IgD-negative memory B cell (primary cell): Measurements from ENCODE around the gene CCDC15. TPM values are rescaled to one million over a fixed set of nuclear protein-coding genes. Genes with fewer than 3 reads are reported as not detected.

Source experiments
- H3K27ac Mint-ChIP-seq, 3 donors: one replicate each; pipeline ENCODE4 v1.8.0; 2020 to 2022; ENCODE audit warnings: mild to moderate bottlenecking in 3 of 3, mixed read lengths in 3 of 3, moderate library complexity in 1 of 3
- H3K27me3 Mint-ChIP-seq: one replicate; pipeline ENCODE4 v1.8.0; 2021; ENCODE audit warnings: mixed read lengths
- H3K36me3 Mint-ChIP-seq: one replicate; pipeline ENCODE4 v1.8.0; 2020; ENCODE audit warnings: mild to moderate bottlenecking, mixed read lengths
- H3K4me1 Mint-ChIP-seq, 3 donors: one replicate each; pipeline ENCODE4 v1.8.0; 2020 to 2022; ENCODE audit warnings: mixed read lengths in 3 of 3, mild to moderate bottlenecking in 1 of 3
- H3K4me3 Mint-ChIP-seq, 4 donors: one replicate each; pipeline ENCODE4 v1.8.0; 2020 to 2022; ENCODE audit warnings: mild to moderate bottlenecking in 4 of 4, mixed read lengths in 4 of 4, moderate library complexity in 3 of 4
- H3K9me3 Mint-ChIP-seq, 3 donors: one replicate each; pipeline ENCODE4 v1.8.0; 2020 to 2021; ENCODE audit warnings: mixed read lengths in 3 of 3, mild to moderate bottlenecking in 1 of 3
- polyA plus RNA-seq: library from polyadenylated mRNA; unstranded; fragments of 300-500 nt; fragmentation: Illumina TruSeq; gene quantifications from one replicate; pipeline ENCODE4 v1.2.3, GENCODE V29; 2021

CCDC15 gene
- polyA plus RNA-seq, 1 donor from 2014 or later, result 0.79 TPM

DNA sequence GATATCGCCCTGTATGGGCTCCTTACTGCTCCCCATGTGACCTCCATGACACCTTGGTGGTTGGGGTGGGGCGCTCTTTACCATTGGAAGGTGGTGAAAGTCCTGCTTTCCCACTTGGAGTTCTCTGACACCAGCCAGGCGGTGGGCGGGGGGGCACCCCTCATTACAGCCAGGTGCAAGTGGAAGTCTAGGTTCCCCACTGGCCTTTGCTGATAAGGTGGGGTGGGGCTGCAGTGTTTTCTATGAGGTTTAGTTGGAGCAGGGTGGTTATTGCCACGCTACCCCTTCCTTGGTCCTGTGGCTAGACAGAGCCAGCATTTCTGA is 103.7 kb downstream of the CCDC15 start:
- no peak overlapping the region for H3K27ac Mint-ChIP-seq
- peaks cover 0 to 5% (median 0%) of the 10 kb centered on the region in 3 donors for H3K4me1 Mint-ChIP-seq
- peaks cover 2% of the 10 kb centered on the region for H3K27me3 Mint-ChIP-seq
- H3K36me3 Mint-ChIP-seq, result peaks cover 2% of the 10 kb centered on the region
- no peak overlapping the region for H3K4me3 Mint-ChIP-seq
- no peaks in the 10 kb centered on the region for H3K9me3 Mint-ChIP-seq

DNA sequence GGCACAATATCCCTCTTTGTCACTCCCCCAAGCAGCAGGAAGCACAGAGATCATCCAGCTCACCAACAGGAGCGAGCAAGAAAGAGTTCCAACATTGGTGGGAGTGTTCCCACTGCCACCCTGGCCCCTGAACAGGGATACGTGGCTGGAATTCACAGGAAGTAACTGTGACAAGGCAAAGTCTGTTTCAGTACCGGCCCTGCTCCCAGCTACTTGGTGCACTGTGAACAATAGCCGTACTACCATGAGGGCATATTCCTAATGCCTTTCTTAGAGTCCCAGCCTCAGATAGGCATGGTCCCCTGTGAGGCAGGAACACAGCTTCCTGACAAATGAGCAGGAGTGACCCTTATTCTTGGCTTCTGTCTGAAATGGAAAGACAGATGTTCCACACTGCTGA is 107.3 kb downstream of the CCDC15 start:
- Mint-ChIP-seq H3K27ac (peak overlapping the region in 1 of 3 donors; percentile 60), H3K27me3 (peaks cover 2% of the 10 kb centered on the region), H3K4me1 (peaks cover 11 to 20% (median 17%) of the 10 kb centered on the region in 3 donors), H3K4me3 (peak overlapping the region in 1 of 4 donors; percentile 92), H3K9me3 (no peaks in the 10 kb centered on the region), H3K36me3 (no peaks in the 10 kb centered on the region)

DNA sequence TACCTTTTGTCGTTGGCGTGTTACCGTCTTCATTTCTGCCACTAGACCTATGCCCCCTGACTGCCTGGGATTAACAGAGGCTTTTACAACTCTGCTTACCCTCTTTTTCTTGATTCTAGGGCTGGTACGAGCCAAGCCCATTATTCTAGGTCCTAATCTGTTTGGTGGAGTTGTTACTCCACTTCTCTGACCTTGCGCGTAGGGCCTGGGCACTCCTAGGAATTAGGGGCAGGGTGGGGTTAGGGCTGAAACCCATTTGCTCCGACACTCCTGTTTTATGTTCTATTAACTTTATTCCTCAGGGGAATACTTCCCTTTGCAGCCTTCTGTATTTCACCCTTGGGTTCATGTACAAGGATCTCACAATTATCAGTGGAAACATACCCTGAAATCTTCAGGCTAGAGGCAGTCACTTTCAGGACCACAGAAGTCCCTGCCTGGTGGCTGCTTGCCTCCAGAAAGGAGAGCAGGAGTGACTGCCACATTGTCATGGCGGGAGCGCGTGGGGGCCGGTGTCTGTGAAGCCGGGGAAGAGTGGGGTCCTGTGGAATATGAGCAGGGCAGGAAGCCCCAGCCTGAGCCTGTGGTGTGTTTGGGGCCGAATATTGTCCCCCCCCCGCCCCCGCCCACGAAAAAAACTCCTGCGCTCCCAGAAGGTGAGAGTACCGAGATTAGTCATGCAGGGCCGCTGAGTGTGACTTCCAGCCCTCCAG is 108.4 kb downstream of the CCDC15 start:
- no peaks in the 10 kb centered on the region for H3K36me3 Mint-ChIP-seq

DNA sequence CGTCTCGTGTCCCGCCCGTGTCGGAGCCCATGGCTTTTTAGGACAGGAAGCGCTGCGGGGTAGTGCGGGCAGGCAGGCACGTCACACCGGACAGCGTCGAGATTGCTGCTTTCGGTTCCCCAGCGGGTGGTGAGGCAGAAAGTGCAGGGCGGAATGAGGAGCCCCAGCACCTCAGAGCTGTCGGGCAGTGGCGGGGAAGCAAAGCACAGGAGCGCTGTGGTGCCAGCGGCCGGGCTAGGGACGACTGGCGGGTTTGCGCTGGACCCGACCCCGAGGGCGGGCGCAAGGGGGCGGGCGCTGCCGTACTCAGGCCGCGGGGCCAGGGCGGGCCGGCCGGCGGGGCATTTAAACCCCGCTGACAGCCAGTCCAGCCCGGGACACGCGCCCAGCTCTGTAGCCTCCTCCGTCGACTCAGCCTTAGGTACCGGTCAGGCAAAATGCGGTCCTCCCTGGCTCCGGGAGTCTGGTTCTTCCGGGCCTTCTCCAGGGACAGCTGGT is 109.0 kb downstream of the CCDC15 start, which contains the start of gene SLC37A2:
TSS of gene SLC37A2 (plus strand) at position 375 of the 498 bp plus-strand sequence. CDS start at position 438, 63 bp downstream.
- peak within 1 kb of the TSS; percentile 88 to 91 (median 91) for H3K27ac Mint-ChIP-seq
- H3K27me3 Mint-ChIP-seq, result peaks cover 2% of the 10 kb centered on the region
- peaks cover 11 to 20% (median 17%) of the 10 kb centered on the region in 3 donors for H3K4me1 Mint-ChIP-seq
- H3K4me3 Mint-ChIP-seq, result peak within 1 kb of the TSS; percentile 84 to 94 (median 92)
- no peaks in the 10 kb centered on the region for H3K9me3 Mint-ChIP-seq
- H3K36me3 Mint-ChIP-seq, result no peaks in the 10 kb centered on the region

More for the DNA sequence above, 108.4 kb downstream of the CCDC15 start:
- H3K9me3 Mint-ChIP-seq, result no peaks in the 10 kb centered on the region
- H3K27ac Mint-ChIP-seq, result peak overlapping the region; percentile 88 to 91 (median 91)
- H3K4me1 Mint-ChIP-seq, result peaks cover 11 to 20% (median 17%) of the 10 kb centered on the region in 3 donors
- H3K27me3 Mint-ChIP-seq, result peaks cover 2% of the 10 kb centered on the region
- H3K4me3 Mint-ChIP-seq, result peak overlapping the region; percentile 84 to 94 (median 92)

DNA sequence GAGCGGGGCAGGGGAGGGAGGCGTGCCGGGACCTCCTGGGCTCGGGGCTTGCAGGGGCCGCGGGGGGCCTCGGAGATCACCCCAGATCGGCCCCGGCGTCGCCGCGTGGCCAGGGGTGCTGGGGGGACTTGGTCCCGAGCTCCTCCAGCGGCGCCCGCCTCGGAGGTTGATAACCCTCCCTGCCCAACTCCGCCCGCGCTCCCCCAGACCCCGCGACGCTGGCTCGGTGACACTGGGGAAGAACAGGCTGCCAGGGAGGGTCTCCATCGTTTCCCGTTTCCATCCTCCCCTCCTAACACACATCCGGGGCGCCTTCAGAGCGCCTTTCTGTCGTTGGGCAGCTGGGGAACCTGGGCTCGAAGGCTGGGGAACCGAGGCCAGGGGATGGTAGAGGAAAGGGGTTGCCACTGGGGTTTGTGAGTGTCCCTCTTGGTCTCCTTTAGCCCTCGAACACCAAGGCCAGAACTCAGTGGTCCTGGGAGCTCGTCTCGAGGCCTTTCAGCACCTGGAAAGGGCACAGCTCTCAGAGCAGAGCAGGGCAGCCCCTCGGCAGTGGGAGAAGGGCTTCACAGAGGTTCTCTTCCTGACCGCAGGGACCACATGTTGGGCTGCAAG is 109.5 kb downstream of the CCDC15 start:
- Mint-ChIP-seq H3K27me3 (peaks cover 2% of the 10 kb centered on the region), H3K4me3 (peak overlapping the region; percentile 81 to 94 (median 88)), H3K36me3 (no peaks in the 10 kb centered on the region), H3K4me1 (peaks cover 11 to 21% (median 21%) of the 10 kb centered on the region in 3 donors), H3K27ac (peak overlapping the region in 2 of 3 donors; percentile 57 to 85), H3K9me3 (no peaks in the 10 kb centered on the region)

DNA sequence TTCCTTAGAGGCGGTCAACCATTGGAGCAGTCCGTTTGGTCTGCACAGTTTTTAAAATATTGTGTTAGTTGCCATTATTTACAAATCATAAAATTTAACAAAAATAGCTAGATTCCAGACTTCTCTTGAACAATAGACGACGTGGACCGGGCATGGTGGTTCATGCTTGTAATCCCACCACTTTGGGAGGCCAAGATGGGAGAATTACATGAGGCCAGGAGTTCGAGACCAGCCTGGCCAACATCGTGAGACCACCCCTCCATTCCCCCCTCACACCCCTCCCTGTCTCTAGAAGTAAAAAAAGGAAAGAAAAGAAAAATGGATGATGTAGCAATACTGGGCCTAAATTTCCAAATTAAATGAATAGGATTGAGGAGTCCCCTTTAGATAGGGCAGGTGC is 110.1 kb downstream of the CCDC15 start:
- Mint-ChIP-seq H3K27me3 (peaks cover 2% of the 10 kb centered on the region), H3K4me1 (peaks cover 11 to 25% (median 24%) of the 10 kb centered on the region in 3 donors), H3K27ac (peak overlapping the region in 2 of 3 donors; percentile 57 to 85), H3K4me3 (peak overlapping the region; percentile 81 to 93 (median 88)), H3K9me3 (no peaks in the 10 kb centered on the region), H3K36me3 (no peaks in the 10 kb centered on the region)

DNA sequence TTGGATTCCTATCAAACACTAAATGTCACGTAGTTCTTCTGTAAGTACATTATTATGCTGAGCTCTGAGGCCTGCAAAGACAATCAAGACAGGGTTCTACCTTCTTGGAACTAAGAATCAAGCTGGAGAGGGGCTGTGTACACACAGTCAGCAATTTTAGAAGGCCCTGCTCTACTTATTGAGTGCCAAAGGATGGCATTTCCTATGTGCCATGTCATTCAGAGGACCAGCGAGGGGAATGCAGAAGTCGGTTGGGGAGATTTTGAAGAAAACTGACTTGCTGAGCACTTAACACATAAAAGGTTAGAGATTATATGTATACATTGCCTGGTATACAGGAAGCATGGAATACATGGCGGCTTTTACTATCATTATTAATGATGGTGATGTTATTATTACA is 114.4 kb downstream of the CCDC15 start:
- Mint-ChIP-seq H3K9me3 (no peaks in the 10 kb centered on the region), H3K4me1 (peaks cover 46 to 59% (median 57%) of the 10 kb centered on the region in 3 donors), H3K36me3 (peaks cover 3% of the 10 kb centered on the region), H3K27me3 (no peaks in the 10 kb centered on the region), H3K27ac (peak overlapping the region in 2 of 3 donors; percentile 70 to 71), H3K4me3 (peak overlapping the region in 2 of 4 donors; percentile 44 to 48)

DNA sequence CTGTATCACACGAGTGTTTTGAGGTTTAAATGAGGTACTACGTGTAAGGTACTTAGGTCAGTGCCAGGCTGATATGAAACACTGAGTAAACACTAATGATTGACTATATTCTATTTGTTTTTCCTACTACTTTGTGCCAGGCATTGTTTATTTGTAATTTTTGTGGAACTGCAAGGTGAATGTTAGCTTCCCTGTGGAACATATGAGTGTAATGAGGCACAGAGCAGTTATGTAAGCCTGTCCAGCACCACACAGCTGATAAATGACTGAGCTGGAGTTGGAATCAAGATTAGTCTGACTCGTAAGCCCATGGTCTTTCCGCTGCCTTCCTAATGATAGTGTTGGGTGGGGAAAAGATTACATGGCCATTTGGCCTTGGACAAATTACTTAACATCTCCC is 115.0 kb downstream of the CCDC15 start:
- no peaks in the 10 kb centered on the region for H3K27me3 Mint-ChIP-seq

DNA sequence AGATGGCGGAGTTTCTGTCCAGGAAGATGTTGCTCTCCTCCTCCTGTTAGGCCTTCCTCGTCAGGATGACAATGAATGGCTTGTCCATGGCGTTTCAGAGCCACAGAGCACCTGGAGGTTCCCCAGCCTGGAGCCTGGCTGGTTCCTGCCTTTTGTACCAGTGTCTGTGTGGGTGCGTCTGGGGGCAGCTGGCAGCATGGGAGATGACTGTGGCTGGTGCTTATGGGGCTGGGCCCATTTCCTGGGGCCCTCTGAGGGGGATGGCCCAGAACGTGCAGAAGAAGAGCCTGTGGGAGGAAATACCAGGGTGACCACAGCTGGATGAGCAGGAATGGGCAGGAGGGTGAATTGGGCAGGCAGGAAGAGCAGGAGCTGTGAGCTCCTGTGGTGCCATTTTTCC is 115.8 kb downstream of the CCDC15 start:
- no peaks in the 10 kb centered on the region for H3K27me3 Mint-ChIP-seq
- H3K4me1 Mint-ChIP-seq, result peaks cover 42 to 60% (median 53%) of the 10 kb centered on the region in 3 donors
- H3K36me3 Mint-ChIP-seq, result peaks cover 3% of the 10 kb centered on the region
- H3K27ac Mint-ChIP-seq, result peak overlapping the region; percentile 39 to 97 (median 85)
- H3K4me3 Mint-ChIP-seq, result peak overlapping the region in 3 of 4 donors; percentile 1 to 86 (median 72)
- H3K9me3 Mint-ChIP-seq, result no peaks in the 10 kb centered on the region

More for the DNA sequence above, 115.0 kb downstream of the CCDC15 start:
- peak overlapping the region in 1 of 4 donors; percentile 72 for H3K4me3 Mint-ChIP-seq
- peaks cover 3% of the 10 kb centered on the region for H3K36me3 Mint-ChIP-seq
- H3K9me3 Mint-ChIP-seq, result no peaks in the 10 kb centered on the region
- H3K4me1 Mint-ChIP-seq, result peaks cover 47 to 64% (median 59%) of the 10 kb centered on the region in 3 donors
- H3K27ac Mint-ChIP-seq, result peak overlapping the region in 2 of 3 donors; percentile 59 to 85

DNA sequence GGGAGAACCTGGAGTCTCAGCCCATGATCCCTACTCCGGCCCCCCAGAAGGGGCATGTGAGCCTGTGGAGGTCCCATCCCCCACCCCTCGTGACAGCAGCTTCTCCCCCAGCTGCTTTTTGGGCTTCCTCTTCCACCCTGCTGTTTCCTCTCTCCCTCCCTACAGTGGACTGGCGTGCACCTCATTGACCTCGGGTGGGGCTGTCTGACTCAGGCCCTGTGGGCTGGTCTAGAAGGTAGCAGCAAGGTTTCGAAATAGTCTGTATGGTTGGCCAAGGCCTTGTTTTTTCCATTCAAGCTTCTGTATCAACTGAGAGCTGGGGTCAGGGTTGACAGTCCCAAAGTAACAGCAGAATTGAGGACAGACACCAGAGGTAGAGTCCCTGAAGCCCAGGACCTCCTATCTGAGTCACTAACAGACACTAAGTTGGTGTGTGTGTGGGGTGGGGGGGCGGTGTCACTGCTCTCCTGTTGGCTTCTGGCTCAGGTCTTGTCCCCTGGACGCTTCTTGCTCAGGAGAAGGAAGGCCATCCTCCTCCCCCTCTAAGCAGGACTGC is 116.8 kb downstream of the CCDC15 start:
- Mint-ChIP-seq H3K4me3 (peak overlapping the region; percentile 58 to 94 (median 88)), H3K27me3 (no peaks in the 10 kb centered on the region), H3K27ac (peak overlapping the region; percentile 85 to 97 (median 89)), H3K9me3 (no peaks in the 10 kb centered on the region), H3K36me3 (peaks cover 3% of the 10 kb centered on the region), H3K4me1 (peaks cover 40 to 55% (median 46%) of the 10 kb centered on the region in 3 donors)

DNA sequence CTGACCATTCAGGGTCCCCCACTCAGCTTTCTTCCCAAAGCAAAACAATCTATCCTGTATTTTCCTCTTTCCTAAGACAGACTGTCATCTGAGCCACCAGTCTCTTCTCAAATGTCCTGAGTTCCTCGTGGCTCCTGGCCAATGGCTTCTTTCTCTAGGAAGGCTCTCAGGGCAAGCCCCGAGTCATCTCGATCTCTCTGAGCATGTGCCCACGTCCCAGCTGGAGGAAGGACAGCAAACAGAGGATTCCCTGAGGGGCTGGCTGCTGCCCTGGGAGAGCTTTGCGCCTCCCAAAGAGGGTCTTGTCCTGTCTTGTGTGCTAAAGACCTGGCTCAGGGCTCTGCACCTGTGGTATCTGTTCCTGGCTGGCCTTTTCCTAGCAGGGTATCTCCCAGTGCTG is 117.4 kb downstream of the CCDC15 start:
- Mint-ChIP-seq H3K36me3 (peaks cover 3% of the 10 kb centered on the region), H3K27ac (peak overlapping the region; percentile 85 to 97 (median 97)), H3K4me3 (peak overlapping the region in 3 of 4 donors; percentile 86 to 94 (median 90)), H3K9me3 (no peaks in the 10 kb centered on the region), H3K4me1 (peaks cover 40 to 55% (median 46%) of the 10 kb centered on the region in 3 donors), H3K27me3 (no peaks in the 10 kb centered on the region)

DNA sequence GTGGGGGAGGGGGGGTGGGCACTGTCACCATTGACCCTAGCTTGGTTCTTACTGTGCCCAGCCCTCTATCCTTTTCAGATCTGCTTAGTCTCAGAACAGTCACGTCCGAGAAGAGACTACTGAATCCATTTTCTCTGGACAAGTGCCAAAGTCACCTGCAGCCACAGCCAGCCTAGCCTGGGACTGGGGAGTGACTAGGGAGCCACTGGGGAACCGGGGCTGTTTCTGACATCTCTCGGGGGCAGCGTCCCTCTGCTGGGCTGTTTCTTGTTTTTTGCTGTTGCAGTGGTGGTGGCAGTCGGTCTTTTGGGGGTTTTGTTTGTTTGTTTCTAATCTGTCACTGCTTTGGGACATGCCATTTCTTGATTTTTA is 117.8 kb downstream of the CCDC15 start:
- H3K27ac Mint-ChIP-seq, result peak overlapping the region; percentile 85 to 97 (median 96)

DNA sequence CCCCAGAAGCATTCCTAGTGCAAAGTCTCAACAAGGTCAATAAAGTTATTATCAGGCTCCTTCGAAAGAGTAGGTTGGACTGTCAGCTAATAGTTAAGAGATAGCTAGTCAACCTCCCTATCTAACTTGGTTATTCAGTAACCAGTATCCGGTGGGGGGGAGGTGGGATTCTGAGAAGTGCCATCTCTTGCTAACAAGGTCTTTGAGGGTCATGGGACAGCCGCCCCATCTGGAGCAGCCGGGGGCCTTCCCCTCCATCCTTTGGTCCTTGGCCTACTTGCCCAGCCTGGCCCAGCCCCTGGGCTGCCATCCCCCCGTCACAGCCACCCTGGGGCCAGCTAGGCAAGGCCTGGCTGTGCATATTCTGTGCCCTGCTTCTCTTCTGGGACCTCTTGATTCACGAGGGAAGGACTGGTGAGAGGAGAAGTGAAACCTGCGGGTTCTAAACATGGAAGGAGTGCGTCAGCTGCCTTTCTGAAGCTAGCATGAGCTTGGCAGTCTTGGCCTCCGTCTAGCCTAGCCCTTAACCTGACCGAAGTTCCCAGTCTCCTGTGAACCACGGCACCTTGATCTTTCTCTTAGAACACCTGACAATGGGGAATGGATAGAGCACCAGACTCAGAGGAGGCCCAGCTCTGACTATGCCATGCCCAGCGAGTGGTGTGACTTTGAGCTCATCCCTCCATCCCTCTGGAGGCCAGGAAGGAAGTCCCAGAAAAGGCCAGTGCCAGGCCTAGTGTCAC is 118.4 kb downstream of the CCDC15 start:
- peaks cover 3% of the 10 kb centered on the region for H3K36me3 Mint-ChIP-seq
- H3K4me1 Mint-ChIP-seq, result peaks cover 40 to 55% (median 46%) of the 10 kb centered on the region in 3 donors
- no peaks in the 10 kb centered on the region for H3K9me3 Mint-ChIP-seq
- no peaks in the 10 kb centered on the region for H3K27me3 Mint-ChIP-seq
- H3K27ac Mint-ChIP-seq, result peak overlapping the region; percentile 85 to 97 (median 96)
- peak overlapping the region; percentile 49 to 94 (median 67) for H3K4me3 Mint-ChIP-seq

More for the DNA sequence above, 117.8 kb downstream of the CCDC15 start:
- Mint-ChIP-seq H3K4me1 (peaks cover 40 to 55% (median 46%) of the 10 kb centered on the region in 3 donors), H3K27me3 (no peaks in the 10 kb centered on the region), H3K36me3 (peaks cover 3% of the 10 kb centered on the region), H3K4me3 (peak overlapping the region in 3 of 4 donors; percentile 49 to 94 (median 77)), H3K9me3 (no peaks in the 10 kb centered on the region)

DNA sequence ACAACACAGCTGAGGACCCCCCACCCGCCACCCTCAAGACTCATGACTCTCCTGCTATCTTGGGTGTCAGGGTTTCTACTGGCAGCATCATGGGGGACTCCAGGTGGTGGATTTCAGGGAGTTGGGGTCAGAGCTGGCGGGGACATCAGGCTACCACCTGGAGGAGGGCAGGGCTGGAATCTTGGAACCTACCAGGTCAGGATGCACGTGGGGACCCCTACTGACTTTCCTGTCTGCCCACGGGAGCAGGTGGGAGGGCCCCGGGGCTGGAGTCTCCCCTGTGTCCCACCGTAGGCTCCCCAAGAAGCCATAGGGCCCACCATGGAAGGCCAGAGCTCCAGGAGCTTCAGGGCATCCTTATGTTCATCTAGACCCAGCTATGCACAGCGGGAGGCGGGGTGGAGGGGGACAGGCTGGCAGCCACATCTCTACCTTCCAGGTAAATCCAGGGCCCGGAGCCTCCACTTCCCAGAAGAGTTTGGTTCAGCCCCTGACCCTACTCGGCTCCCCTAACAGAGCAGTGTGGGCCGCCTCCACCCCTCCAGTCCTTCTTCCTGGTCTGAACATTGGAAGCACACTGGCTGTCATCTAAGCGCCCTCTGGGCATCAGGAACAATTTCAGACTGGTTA is 119.1 kb downstream of the CCDC15 start:
- Mint-ChIP-seq H3K27ac (peak overlapping the region; percentile 85 to 97 (median 96)), H3K36me3 (peaks cover 3% of the 10 kb centered on the region), H3K4me3 (peak overlapping the region in 3 of 4 donors; percentile 49 to 94 (median 77)), H3K4me1 (peaks cover 40 to 53% (median 46%) of the 10 kb centered on the region in 3 donors), H3K9me3 (no peaks in the 10 kb centered on the region), H3K27me3 (no peaks in the 10 kb centered on the region)
